GM18519 (cell line): ENCODE data around the gene ATP2C1.
"Not testable (repeated sequence)": the region's sequence is repeated elsewhere in the genome, so short reads cannot be mapped to it uniquely, and the experiment has no call there.

Experiments
- ATAC-seq: cut with Tn5 transposase; IDR thresholded peaks from one replicate; pipeline ENCODE4 v1.9.1; 2021; ENCODE audit warnings: mild to moderate bottlenecking, moderate library complexity; ENCODE audit not compliant: unreplicated experiment, low FRiP score

ATP2C1 gene

GRCh38 chr3:130893376-130894129 is at the start of gene ATP2C1:
ATP2C1 (plus strand) TSS chr3:130894084; CDS start chr3:130894770, 686 bp downstream.
- ATAC-seq: peak; percentile 81

- ATAC-seq: no peak
Observed at GRCh38 chr3:130844462-130844861, 49.4 kb upstream of the ATP2C1 start.

GRCh38 chr3:130846181-130846580 is 47.7 kb upstream of the ATP2C1 start:
- no peak for ATAC-seq

- no peak for ATAC-seq
Observed at GRCh38 chr3:130849091-130849552, 44.8 kb upstream of the ATP2C1 start.

GRCh38 chr3:130850044-130850797 is 43.7 kb upstream of the ATP2C1 start:
- ATAC-seq: peak; percentile 74

GRCh38 chr3:130850843-130851242 is 43.0 kb upstream of the ATP2C1 start:
- ATAC-seq: no peak

GRCh38 chr3:130851277-130851676 is 42.6 kb upstream of the ATP2C1 start:
- ATAC-seq: no peak

- ATAC-seq: no peak
Observed at GRCh38 chr3:130853581-130853980, 40.3 kb upstream of the ATP2C1 start.

GRCh38 chr3:130854208-130854864 is 39.5 kb upstream of the ATP2C1 start:
- peak; percentile 30 for ATAC-seq

- ATAC-seq: no peak
Observed at GRCh38 chr3:130857336-130858026, 36.4 kb upstream of the ATP2C1 start.

GRCh38 chr3:130862130-130862529 is 31.8 kb upstream of the ATP2C1 start:
- not testable (repeated sequence) for ATAC-seq

- ATAC-seq: no peak
Observed at GRCh38 chr3:130865489-130865888, 28.4 kb upstream of the ATP2C1 start.

GRCh38 chr3:130866327-130866726 is 27.6 kb upstream of the ATP2C1 start:
- no peak for ATAC-seq

- ATAC-seq: no peak
Observed at GRCh38 chr3:130870423-130870822, 23.5 kb upstream of the ATP2C1 start.

GRCh38 chr3:130876594-130876993 is 17.3 kb upstream of the ATP2C1 start:
- ATAC-seq: no peak

GRCh38 chr3:130878464-130878863 is 15.4 kb upstream of the ATP2C1 start:
- no peak for ATAC-seq

GRCh38 chr3:130889416-130889946 is 4.4 kb upstream of the ATP2C1 start:
- no peak for ATAC-seq

- ATAC-seq: peak; percentile 34
Observed at GRCh38 chr3:130892759-130893375, 1.0 kb upstream of the ATP2C1 start.

- no peak for ATAC-seq
Observed at GRCh38 chr3:130894130-130894985, 474 bp downstream of the ATP2C1 start.
